AG08396 (cell line): ENCODE results near the gene CHD9NB.
A peak's percentile ranks its signal among the peaks of the same experiment; 100 is the strongest.
"Not testable (repeated sequence)": the region's sequence is repeated elsewhere in the genome, so short reads cannot be mapped to it uniquely, and the experiment has no call there.

Experiments
- DNase-seq: peaks from one replicate; pipeline ENCODE4 v3.0.0; 2012; ENCODE audit warnings: low spot score, mixed read lengths

CHD9NB gene

GRCh38 chr16:53083119-53083518 lies 30.4 kb upstream of the CHD9NB start:
- no peak for DNase-seq

- no peak for DNase-seq
These were observed 29.8 kb upstream of the CHD9NB start for GRCh38 chr16:53082509-53082908.

GRCh38 chr16:53081686-53082407 lies 29.1 kb upstream of the CHD9NB start:
- DNase-seq: no peak

- DNase-seq: no peak
These were observed 28.3 kb upstream of the CHD9NB start for GRCh38 chr16:53081032-53081424.

GRCh38 chr16:53080345-53081031 lies 27.8 kb upstream of the CHD9NB start:
- DNase-seq: peak; percentile 78

- DNase-seq: no peak
These were observed 26.2 kb upstream of the CHD9NB start for GRCh38 chr16:53078765-53079485.

- DNase-seq: no peak
These were observed 25.6 kb upstream of the CHD9NB start for GRCh38 chr16:53078247-53078646.

GRCh38 chr16:53075461-53075860 lies 22.8 kb upstream of the CHD9NB start:
- DNase-seq: not testable (repeated sequence)

- DNase-seq: not testable (repeated sequence)
These were observed 21.6 kb upstream of the CHD9NB start for GRCh38 chr16:53074296-53074695.

- no peak for DNase-seq
These were observed 20.3 kb upstream of the CHD9NB start for GRCh38 chr16:53073022-53073421.

- no peak for DNase-seq
These were observed 19.1 kb upstream of the CHD9NB start for GRCh38 chr16:53071748-53072301.

GRCh38 chr16:53069772-53070171 lies 17.1 kb upstream of the CHD9NB start:
- no peak for DNase-seq

GRCh38 chr16:53068423-53068833 lies 15.7 kb upstream of the CHD9NB start:
- no peak for DNase-seq

- DNase-seq: no peak
These were observed 15.0 kb upstream of the CHD9NB start for GRCh38 chr16:53067675-53068074.

GRCh38 chr16:53065461-53066061 lies 12.9 kb upstream of the CHD9NB start:
- DNase-seq: no peak

- no peak for DNase-seq
These were observed 11.4 kb upstream of the CHD9NB start for GRCh38 chr16:53064081-53064578.

- no peak for DNase-seq
These were observed 9.0 kb upstream of the CHD9NB start for GRCh38 chr16:53061701-53062159.

GRCh38 chr16:53061256-53061655 lies 8.6 kb upstream of the CHD9NB start:
- no peak for DNase-seq

- DNase-seq: no peak
These were observed 7.0 kb upstream of the CHD9NB start for GRCh38 chr16:53059672-53060071.

GRCh38 chr16:53058882-53059281 lies 6.2 kb upstream of the CHD9NB start:
- DNase-seq: no peak

- DNase-seq: no peak
These were observed 5.7 kb upstream of the CHD9NB start for GRCh38 chr16:53058441-53058840.

GRCh38 chr16:53057658-53058057 lies 5.0 kb upstream of the CHD9NB start:
- no peak for DNase-seq
